GM23248 (cell line): ENCODE results near the gene MRPS22. TPM values are rescaled to one million over a fixed set of nuclear protein-coding genes. Genes with fewer than 3 reads are reported as not detected.

Experiments used
- DNase-seq: peaks from one replicate; pipeline ENCODE4 v3.0.0-alpha.2; 2015
- H2AFZ ChIP-seq: fragments of 200-600 bp; sonication (generic); 2 replicates; pipeline ENCODE4 v1.6.1; 2016; ENCODE audit warnings: antibody characterized with exemption
- H3F3A ChIP-seq: fragments of 200-600 bp; sonication (generic); 2 replicates; pipeline ENCODE4 v1.6.1; 2016; ENCODE audit warnings: mild to moderate bottlenecking, antibody characterized with exemption, mixed run types; ENCODE audit not compliant: insufficient read depth
- H3K27ac ChIP-seq: fragments of 200-600 bp; sonication (generic); 2 replicates; pipeline ENCODE4 v1.5.1; 2016; ENCODE audit warnings: mild to moderate bottlenecking
- H3K27me3 ChIP-seq: fragments of 200-600 bp; sonication (generic); replicated peaks from 2 replicates; pipeline ENCODE4 v1.6.1; 2016; ENCODE audit warnings: mild to moderate bottlenecking; ENCODE audit not compliant: insufficient read depth
- H3K36me3 ChIP-seq: fragments of 200-600 bp; sonication (generic); 2 replicates; pipeline ENCODE4 v1.6.1; 2016; ENCODE audit warnings: low read depth, mild to moderate bottlenecking
- H3K4me1 ChIP-seq: fragments of 200-600 bp; sonication (generic); 2 replicates; pipeline ENCODE4 v1.6.1; 2016; ENCODE audit warnings: mild to moderate bottlenecking; ENCODE audit not compliant: insufficient read depth
- H3K4me2 ChIP-seq: fragments of 200-600 bp; sonication (generic); one replicate; pipeline ENCODE4 v1.6.1; 2016; ENCODE audit warnings: mild to moderate bottlenecking; ENCODE audit not compliant: unreplicated experiment
- H3K4me3 ChIP-seq: fragments of 200-600 bp; sonication (generic); 2 replicates; pipeline ENCODE4 v1.5.1; 2016; ENCODE audit warnings: mild to moderate bottlenecking
- H3K79me2 ChIP-seq: fragments of 200-600 bp; sonication (generic); 2 replicates; pipeline ENCODE4 v1.6.1; 2016; ENCODE audit warnings: mild to moderate bottlenecking; ENCODE audit not compliant: insufficient read depth
- H3K9ac ChIP-seq: fragments of 200-600 bp; sonication (generic); 2 replicates; pipeline ENCODE4 v1.6.1; 2016; ENCODE audit warnings: mild to moderate bottlenecking
- H3K9me2 ChIP-seq: fragments of 200-600 bp; sonication (generic); 2 replicates; pipeline ENCODE4 v1.6.1; 2016; ENCODE audit warnings: mixed run types, mild to moderate bottlenecking, moderate library complexity; ENCODE audit not compliant: insufficient read depth
- H3K9me3 ChIP-seq: fragments of 200-600 bp; sonication (generic); one replicate; pipeline ENCODE4 v1.6.1; 2017; ENCODE audit warnings: low read depth
- H4K20me1 ChIP-seq: fragments of 200-600 bp; sonication (generic); 2 replicates; pipeline ENCODE4 v1.6.0; 2016; ENCODE audit not compliant: insufficient read depth
- EZH2 ChIP-seq: fragments of 200-600 bp; sonication (generic); IDR thresholded peaks from 2 replicates; pipeline ENCODE4 v1.6.1; 2018; ENCODE audit warnings: antibody characterized with exemption, mild to moderate bottlenecking; ENCODE audit not compliant: insufficient read depth, poor library complexity, severe bottlenecking
- EZH2phosphoT487 ChIP-seq: fragments of 200-600 bp; sonication (generic); IDR thresholded peaks from 2 replicates; pipeline ENCODE4 v1.6.1; 2018; ENCODE audit warnings: antibody characterized with exemption, moderate library complexity, mild to moderate bottlenecking, low read depth; ENCODE audit not compliant: insufficient read depth
- WGBS, 2 experiments: methylation state at CpG; one replicate each; pipeline ENCODE4 v1.1.6; 2015 to 2017; ENCODE audit warnings: low lambda C conversion rate in 2 of 2, low coverage in 1 of 2; ENCODE audit errors: missing lambda C conversion rate in 2 of 2; 5-methylcytosine and 5-hydroxymethylcytosine counted together
- in situ Hi-C: fragments of 300-500 bp; cut with MboI; formaldehyde crosslinking; loops from 2 replicates; pipeline ENCODE4 v1.15.0; 2020
- polyA plus RNA-seq: library from polyadenylated mRNA; unstranded; fragments of >200 nt; fragmentation: Nextera tagmentation; extraction: Ambion mirVana; gene quantifications from 2 replicates; pipeline ENCODE4 v1.2.1, GENCODE V29; 2016
- total RNA-seq: library from RNA; depleted of rRNA; stranded (reverse); fragments of >200 nt; shearing (Covaris generic); gene quantifications from 2 replicates; pipeline ENCODE4 v1.2.3, GENCODE V29; 2014

The MRPS22 gene
- total and polyA plus RNA-seq, 2 experiments from 2014 or later = 62.5 to 63.2 TPM

DNA sequence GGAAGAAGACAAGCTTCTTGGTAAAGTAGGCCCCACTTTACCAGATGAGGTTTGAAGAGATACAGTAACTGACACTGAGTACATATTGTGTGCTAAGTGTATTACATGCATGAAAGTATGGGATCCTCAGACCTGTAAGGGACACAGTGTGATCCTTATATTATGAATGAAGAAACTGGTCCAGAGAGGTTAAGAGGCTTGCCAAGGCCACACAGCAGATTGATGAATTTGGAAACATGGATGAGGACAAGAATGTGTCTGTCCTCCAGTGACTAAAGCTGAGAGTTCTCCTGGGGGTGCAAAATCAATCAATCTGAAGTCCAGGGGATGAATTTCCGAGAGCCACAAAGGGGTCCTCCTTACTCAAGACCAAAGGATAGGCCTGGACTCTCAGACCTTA lies 31.4 kb upstream of the MRPS22 start:
- H2AFZ ChIP-seq = no peak overlapping the region; the same call in 1 of the 2 replicates
- peaks cover 62% of the 10 kb centered on the region for H3K4me1 ChIP-seq
- H3K27ac ChIP-seq = no peak overlapping the region

GRCh38 chr3:139312959-139313358 lies 30.9 kb upstream of the MRPS22 start:
- peak; percentile 69 for DNase-seq
- WGBS, 2 experiments = 48 to 50% methylated on average over 2 of the region's 2 CpGs
- peaks cover 60% of the 10 kb centered on the region for H3K4me1 ChIP-seq
- H3K9me2 ChIP-seq = no peaks in the 10 kb centered on the region
- no peaks in the 10 kb centered on the region for H3K27me3 ChIP-seq
- peak overlapping the region; percentile 37 for H3K4me2 ChIP-seq
- H4K20me1 ChIP-seq = no peaks in the 10 kb centered on the region
- peak overlapping the region; percentile 55; the same call in 1 of the 2 replicates for H2AFZ ChIP-seq
- TF ChIP-seq EZH2 = no peak
- no peak for TF ChIP-seq EZH2phosphoT487
- no peaks in the 10 kb centered on the region for H3K79me2 ChIP-seq
- no peak overlapping the region for H3K27ac ChIP-seq
- H3K36me3 ChIP-seq = no peaks in the 10 kb centered on the region
- H3K9ac ChIP-seq = no peak overlapping the region
- H3F3A ChIP-seq = peaks cover 35% of the 10 kb centered on the region
- H3K4me3 ChIP-seq = no peak overlapping the region
- in situ Hi-C loops = no loop called here
- H3K9me3 ChIP-seq = no peaks in the 10 kb centered on the region

More for the DNA sequence above, 31.4 kb upstream of the MRPS22 start:
- 95 to 100% methylated on average over 1 of the region's 1 CpG for WGBS, 2 experiments
- Histone ChIP-seq H3K9me2 (no peaks in the 10 kb centered on the region), H3K4me3 (no peak overlapping the region), H3F3A (peaks cover 37% of the 10 kb centered on the region), H3K36me3 (no peaks in the 10 kb centered on the region), H3K27me3 (no peaks in the 10 kb centered on the region), H4K20me1 (no peaks in the 10 kb centered on the region), H3K4me2 (peak overlapping the region; percentile 37), H3K9ac (no peak overlapping the region), H3K79me2 (no peaks in the 10 kb centered on the region), H3K9me3 (no peaks in the 10 kb centered on the region)
- TF ChIP-seq EZH2phosphoT487 = no peak
- TF ChIP-seq EZH2 = no peak
- in situ Hi-C loops = no loop called here
- DNase-seq = no peak

GRCh38 chr3:139313921-139314320 lies 29.9 kb upstream of the MRPS22 start:
- Histone ChIP-seq H3K9me2 (no peaks in the 10 kb centered on the region), H3K4me1 (peaks cover 51% of the 10 kb centered on the region)
- 84 to 87% methylated on average over 5 of the region's 5 CpGs for WGBS, 2 experiments

DNA sequence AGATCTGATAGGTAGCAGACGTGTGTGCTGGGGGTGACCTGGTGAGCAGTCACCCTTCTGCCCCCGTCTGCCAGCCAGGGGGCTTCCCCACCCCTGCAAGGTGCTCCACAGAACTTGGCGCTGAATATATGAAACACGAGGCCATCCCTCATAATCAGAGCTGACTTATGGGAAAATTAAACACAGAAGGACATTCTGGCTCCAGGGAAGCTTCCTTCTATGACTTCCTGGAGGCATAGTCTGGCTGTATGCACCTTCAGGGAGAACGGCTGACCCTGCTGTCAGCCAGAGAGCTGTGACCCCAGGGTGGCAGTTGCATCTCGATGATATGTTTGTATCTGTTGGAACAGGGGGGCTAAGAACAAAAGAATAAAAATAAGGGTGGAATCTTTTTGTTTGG lies 26.6 kb upstream of the MRPS22 start:
- 56 to 60% methylated on average over 6 of the region's 6 CpGs for WGBS, 2 experiments
- H3K27me3 ChIP-seq = no peaks in the 10 kb centered on the region
- no peaks in the 10 kb centered on the region for H4K20me1 ChIP-seq
- H3K79me2 ChIP-seq = no peaks in the 10 kb centered on the region
- no peak overlapping the region for H3K4me2 ChIP-seq
- no peaks in the 10 kb centered on the region for H3K36me3 ChIP-seq
- H3K9ac ChIP-seq = no peak overlapping the region
- peaks cover 19% of the 10 kb centered on the region for H3K4me1 ChIP-seq
- H2AFZ ChIP-seq = no peak overlapping the region
- TF ChIP-seq EZH2phosphoT487 = no peak
- no peak for TF ChIP-seq EZH2
- 0 out of 2 replicates have a peak, but pooled peaks cover 5% of the 10 kb centered on the region for H3F3A ChIP-seq
- no peak overlapping the region for H3K27ac ChIP-seq
- no peaks in the 10 kb centered on the region for H3K9me3 ChIP-seq
- DNase-seq = no peak
- H3K4me3 ChIP-seq = no peak overlapping the region
- H3K9me2 ChIP-seq = no peaks in the 10 kb centered on the region
- in situ Hi-C loops = no loop called here

More at GRCh38 chr3:139313921-139314320, 29.9 kb upstream of the MRPS22 start:
- Histone ChIP-seq H3K27me3 (no peaks in the 10 kb centered on the region), H3K9me3 (no peaks in the 10 kb centered on the region), H3K36me3 (no peaks in the 10 kb centered on the region), H2AFZ (no peak overlapping the region), H3K4me2 (no peak overlapping the region), H3K79me2 (no peaks in the 10 kb centered on the region), H3K4me3 (no peak overlapping the region), H3K9ac (no peak overlapping the region), H3F3A (peaks cover 27% of the 10 kb centered on the region), H3K27ac (no peak overlapping the region), H4K20me1 (no peaks in the 10 kb centered on the region)
- no peak for DNase-seq
- in situ Hi-C loops = no loop called here
- no peak for TF ChIP-seq EZH2
- no peak for TF ChIP-seq EZH2phosphoT487

- H3K27ac ChIP-seq = no peak overlapping the region
- TF ChIP-seq EZH2phosphoT487 = no peak
- TF ChIP-seq EZH2 = no peak
- H4K20me1 ChIP-seq = no peaks in the 10 kb centered on the region
- in situ Hi-C loops = no loop called here
- no peaks in the 10 kb centered on the region for H3F3A ChIP-seq
- H3K4me2 ChIP-seq = no peak overlapping the region
- H3K4me3 ChIP-seq = no peak overlapping the region
- no peaks in the 10 kb centered on the region for H3K27me3 ChIP-seq
- H2AFZ ChIP-seq = no peak overlapping the region
- H3K9me3 ChIP-seq = no peaks in the 10 kb centered on the region
- H3K36me3 ChIP-seq = no peaks in the 10 kb centered on the region
- no peak for DNase-seq
- 95 to 97% methylated on average over 8 of the region's 8 CpGs for WGBS, 2 experiments
- H3K9ac ChIP-seq = no peak overlapping the region
- H3K9me2 ChIP-seq = no peaks in the 10 kb centered on the region
- H3K4me1 ChIP-seq = peaks cover 12% of the 10 kb centered on the region
- no peaks in the 10 kb centered on the region for H3K79me2 ChIP-seq
Observed at GRCh38 chr3:139317660-139318430, 26.0 kb upstream of the MRPS22 start.
